ENCODE measurements around the gene INTS6.

Gene INTS6

DNA sequence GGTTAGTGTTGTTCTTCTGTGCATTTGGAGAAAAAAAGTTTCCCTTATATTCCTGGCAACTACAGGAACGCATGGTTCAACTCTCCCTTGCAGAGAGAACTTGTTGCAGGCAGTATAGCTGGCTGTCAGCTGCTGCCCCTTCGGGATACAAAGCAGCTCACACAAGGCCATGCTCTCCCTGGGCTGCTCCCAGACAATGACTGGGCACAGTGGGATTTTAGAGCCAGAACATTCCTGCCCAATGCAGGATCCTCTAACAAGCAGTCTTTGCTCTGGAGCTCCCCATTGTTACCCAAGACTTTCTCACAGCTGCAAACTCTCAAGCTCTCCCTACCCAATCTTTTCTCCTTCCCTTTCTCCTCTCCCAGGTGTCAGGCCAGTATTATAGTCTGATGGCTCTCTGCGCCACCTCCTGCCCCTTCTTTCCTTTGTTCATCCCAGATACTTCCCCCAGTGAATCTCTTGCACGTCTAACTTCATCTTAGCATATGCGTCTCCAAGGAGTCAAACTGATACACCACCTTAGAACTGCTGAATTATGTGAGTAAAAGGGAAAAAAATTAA, 140.8 kb downstream of the INTS6 start:
- no peak for DNase-seq
